ENCODE results near the gene PLS3. TPM values are rescaled to one million over a fixed set of nuclear protein-coding genes. Genes with fewer than 3 reads are reported as not detected.
A peak's percentile ranks its signal among the peaks of the same experiment; 100 is the strongest.

PLS3 gene
- total and polyA plus RNA-seq, 2 donors (not counting 3 experiments of a cell fraction or from before 2014, with no cell fraction given) = 120 to 329 TPM

DNA sequence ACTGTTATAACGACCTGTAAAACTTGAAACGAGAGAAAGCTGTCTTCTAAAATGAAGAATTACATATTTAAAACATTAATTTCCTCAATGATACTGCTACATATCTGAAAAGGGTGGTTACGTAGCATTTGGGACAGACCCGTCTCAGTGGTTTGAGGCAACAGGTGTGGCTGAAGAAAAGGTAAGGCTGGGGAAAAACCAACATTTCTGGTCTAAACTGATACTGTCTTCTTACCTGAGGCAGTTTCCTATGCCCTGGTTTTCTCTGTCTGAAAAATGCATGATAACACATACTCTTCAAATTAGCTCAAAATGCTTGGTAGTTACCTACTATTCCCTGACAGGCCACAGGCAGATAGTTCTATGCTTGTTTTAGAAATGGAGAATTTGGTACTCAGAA is 30.4 kb downstream of the PLS3 start:
- TF ChIP-seq MYC (IDR thresholded peaks at IDR 0.05; ENCODE audit: low read depth, low read length) = no peak
- no peak for TF ChIP-seq CTCF (IDR thresholded peaks at IDR 0.05; ENCODE audit: extremely low read depth in 1 of 2, insufficient read depth in 1 of 2, low read depth in 1 of 2, low read length in 2 of 2)
- TF ChIP-seq GATA2 (IDR thresholded peaks at IDR 0.05; ENCODE audit: insufficient read depth, insufficient read length, low read depth, low read length) = no peak
- TF ChIP-seq POLR2A (IDR thresholded peaks at IDR 0.05; ENCODE audit: low read depth, low read length) = no peak
- no peak for TF ChIP-seq EZH2 (IDR thresholded peaks at IDR 0.05; ENCODE audit: borderline replicate concordance, low read depth, low read length, severe bottlenecking)
- no peak for TF ChIP-seq JUN (IDR thresholded peaks at IDR 0.05; ENCODE audit: borderline replicate concordance, insufficient read depth, insufficient read length, low read depth)
- no peak for TF ChIP-seq MAX (IDR thresholded peaks at IDR 0.05; ENCODE audit: insufficient read depth, insufficient read length)
- TF ChIP-seq POLR2AphosphoS5 (IDR thresholded peaks at IDR 0.05; ENCODE audit: insufficient read depth, low read depth, low read length) = no peak
- TF ChIP-seq FOS (IDR thresholded peaks at IDR 0.05; ENCODE audit: borderline replicate concordance, insufficient read depth, low read length) = no peak
- intact Hi-C loops (cut with micrococcal nuclease) = no loop called here
- H3K27me3 ChIP-seq (ENCODE audit: control insufficient read depth in 2 of 2, insufficient read depth in 2 of 2, low read length in 2 of 2) = no peaks in the 10 kb centered on the region
- H3K4me1 ChIP-seq (ENCODE audit: control insufficient read depth, extremely low read depth, insufficient read depth, low read length) = peaks cover 30% of the 10 kb centered on the region
- peak overlapping the region; percentile 93 for H3K27ac ChIP-seq (ENCODE audit: insufficient read depth, low read depth, low read length)
- H3K9me3 ChIP-seq (replicated peaks; ENCODE audit: control insufficient read depth, insufficient read depth, low read length) = no peaks in the 10 kb centered on the region
- H3K4me3 ChIP-seq (replicated peaks in 1 of 3; ENCODE audit: insufficient read depth in 1 of 3, low read depth in 1 of 3, low read length in 3 of 3) = no peak overlapping the region
- TSS peak; percentile 20 for BruUV-seq (replicated peaks)
- CTCF ChIA-PET = interaction anchor here (1.4 kb wide), 1 partner anchor 261 kb away, joined by 3 read pairs; no protein-coding TSS in a partner anchor
- H3K9ac ChIP-seq (replicated peaks; ENCODE audit: extremely low read depth, insufficient read depth, low read length) = peak overlapping the region; percentile 98
- no peak for DNase-seq (ENCODE audit: low read depth, low spot score)
- no peaks in the 10 kb centered on the region for H4K20me1 ChIP-seq (replicated peaks; ENCODE audit: control insufficient read depth, extremely low read depth, insufficient read depth, low read length)
- no peak overlapping the region for H2AFZ ChIP-seq (ENCODE audit: low read depth, low read length)
- H3K36me3 ChIP-seq (ENCODE audit: control insufficient read depth in 2 of 2, extremely low read depth in 1 of 2, insufficient read depth in 2 of 2, low read length in 2 of 2) = peaks cover 0 to 5% of the 10 kb centered on the region in 2 experiments
- no peaks in the 10 kb centered on the region for H3K9me1 ChIP-seq (replicated peaks; ENCODE audit: control insufficient read depth, extremely low read depth, insufficient read depth, low read length)
- H3K79me2 ChIP-seq (ENCODE audit: control insufficient read depth, insufficient read depth, low read length) = peaks cover 73% of the 10 kb centered on the region
- POLR2A ChIA-PET = interaction anchor here (0.7 kb wide), 1 partner anchor 23 kb away, joined by 3 read pairs; no protein-coding TSS in a partner anchor
- H3K4me2 ChIP-seq (ENCODE audit: insufficient read depth, low read length) = peak overlapping the region; percentile 95
- dilution Hi-C loops (cut with MboI; ENCODE audit: extremely low pct_ligation_motif_present, low sequenced_read_pairs) = no loop called here
- no peak for FAIRE-seq
